Fibroblast of lung (primary cell): ENCODE results near the gene HAO2.

Experiments used
- CTCF ChIP-seq, 2 donors: IDR thresholded peaks in 1 of 2; conservative IDR thresholded peaks in 1 of 2; 1 replicate in 1 of 2; 2 replicates in 1 of 2; pipeline ENCODE4 v1.5.1; 2011 to 2012; ENCODE audit warnings: low read length in 2 of 2, control low read depth in 1 of 2, inconsistent platforms in 1 of 2, low read depth in 1 of 2, mild to moderate bottlenecking in 1 of 2
- EZH2 ChIP-seq: IDR thresholded peaks from 2 replicates; pipeline ENCODE4 v1.5.1; 2012; ENCODE audit warnings: low read length, control low read depth, mild to moderate bottlenecking; ENCODE audit errors: missing control alignments

GRCh38 chr1:119428991-119429390 is 60.4 kb downstream of the HAO2 start:
- no peak for TF ChIP-seq CTCF (conservative IDR thresholded peaks at IDR 0.05 in 1 of 2, IDR thresholded peaks at IDR 0.05 in 1 of 2; ENCODE audit: low read depth in 1 of 2, low read length in 2 of 2)
- no peak for TF ChIP-seq EZH2
